Glomerular visceral epithelial cell (primary cell): ENCODE data around the gene U2AF2.

Experiments
- DNase-seq: peaks from one replicate; pipeline ENCODE4 v3.0.0-alpha.2; 2016; ENCODE audit errors: extremely low spot score

The U2AF2 gene

DNA sequence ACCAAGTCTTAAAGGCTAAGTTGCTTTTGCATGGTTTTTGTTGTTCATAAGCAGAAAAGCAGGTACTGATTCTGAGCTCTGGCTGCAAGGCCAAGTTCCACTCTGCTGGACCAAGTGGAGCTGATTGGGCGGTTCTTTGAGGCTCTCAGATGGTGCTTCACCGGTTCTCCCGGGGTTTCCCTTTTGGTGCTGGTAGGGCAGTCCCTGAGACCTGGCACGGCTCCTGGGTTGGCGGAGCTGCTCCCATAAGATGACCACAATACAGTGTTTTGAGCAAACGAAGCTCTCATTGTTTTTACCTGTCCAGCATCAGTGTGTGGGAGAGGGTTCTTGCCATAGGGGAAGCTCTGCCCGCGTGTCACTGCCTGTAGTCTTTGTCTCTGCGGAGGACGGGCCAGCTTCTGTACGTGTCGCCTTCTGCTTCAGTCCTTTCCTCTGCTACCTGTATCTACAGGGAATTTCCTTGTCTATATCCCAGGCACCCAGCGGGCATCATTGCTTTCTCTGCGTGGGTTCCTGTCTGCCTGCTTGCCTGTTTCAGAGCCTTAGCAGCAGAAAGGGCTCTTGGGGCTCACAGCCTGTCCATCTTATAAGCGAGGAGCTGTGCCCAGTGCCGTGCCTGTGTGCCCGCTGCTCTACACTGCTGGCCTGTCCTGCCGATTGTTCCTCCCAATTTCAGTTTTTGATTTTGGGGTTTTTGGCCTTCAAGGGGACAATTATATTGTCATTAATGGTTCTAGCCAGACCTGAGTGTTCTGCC, 2.3 kb downstream of the U2AF2 start:
- no peak for DNase-seq

- no peak for DNase-seq
Measured at GRCh38 chr19:55658846-55659459, 4.1 kb downstream of the U2AF2 start.

DNA sequence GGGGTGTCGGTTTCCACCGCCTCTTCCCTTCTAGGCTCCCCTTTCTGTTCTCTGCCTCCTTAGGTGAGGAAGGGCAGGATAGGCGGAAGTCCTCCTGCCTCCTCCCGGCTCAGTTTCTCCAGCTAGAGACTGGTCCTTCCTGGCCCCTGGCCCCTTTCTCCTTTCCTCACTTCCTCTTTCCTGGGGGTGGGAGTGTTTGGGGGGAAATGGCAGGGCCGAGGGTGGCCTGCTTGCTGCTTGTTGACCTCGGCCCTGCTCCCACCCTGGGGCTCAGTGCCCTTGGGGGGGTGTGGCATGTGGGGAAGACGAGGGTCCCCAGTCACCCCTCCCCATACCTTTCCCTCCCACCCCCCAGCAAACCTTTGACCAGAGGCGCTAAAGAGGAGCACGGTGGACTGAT, 5.0 kb downstream of the U2AF2 start:
- no peak for DNase-seq

GRCh38 chr19:55660404-55660803, 5.6 kb downstream of the U2AF2 start:
- no peak for DNase-seq

DNA sequence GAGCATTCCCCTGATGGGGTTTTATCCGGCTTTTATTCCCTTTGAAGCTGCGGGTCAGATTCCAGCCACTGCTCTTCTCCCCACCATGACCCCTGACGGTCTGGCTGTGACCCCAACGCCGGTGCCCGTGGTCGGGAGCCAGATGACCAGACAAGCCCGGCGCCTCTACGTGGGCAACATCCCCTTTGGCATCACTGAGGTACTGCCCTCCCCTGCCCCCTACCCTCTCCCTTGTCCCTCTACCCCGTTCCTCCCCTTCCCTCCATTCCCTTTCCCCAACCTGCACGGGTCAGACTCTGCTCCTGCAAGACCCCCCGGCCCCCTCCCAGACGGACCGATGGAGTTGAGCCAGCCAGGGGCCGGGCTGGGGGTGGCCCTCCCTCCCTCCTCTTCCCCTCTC, 6.2 kb downstream of the U2AF2 start:
- no peak for DNase-seq

- no peak for DNase-seq
Measured at GRCh38 chr19:55661826-55662225, 7.0 kb downstream of the U2AF2 start.

DNA sequence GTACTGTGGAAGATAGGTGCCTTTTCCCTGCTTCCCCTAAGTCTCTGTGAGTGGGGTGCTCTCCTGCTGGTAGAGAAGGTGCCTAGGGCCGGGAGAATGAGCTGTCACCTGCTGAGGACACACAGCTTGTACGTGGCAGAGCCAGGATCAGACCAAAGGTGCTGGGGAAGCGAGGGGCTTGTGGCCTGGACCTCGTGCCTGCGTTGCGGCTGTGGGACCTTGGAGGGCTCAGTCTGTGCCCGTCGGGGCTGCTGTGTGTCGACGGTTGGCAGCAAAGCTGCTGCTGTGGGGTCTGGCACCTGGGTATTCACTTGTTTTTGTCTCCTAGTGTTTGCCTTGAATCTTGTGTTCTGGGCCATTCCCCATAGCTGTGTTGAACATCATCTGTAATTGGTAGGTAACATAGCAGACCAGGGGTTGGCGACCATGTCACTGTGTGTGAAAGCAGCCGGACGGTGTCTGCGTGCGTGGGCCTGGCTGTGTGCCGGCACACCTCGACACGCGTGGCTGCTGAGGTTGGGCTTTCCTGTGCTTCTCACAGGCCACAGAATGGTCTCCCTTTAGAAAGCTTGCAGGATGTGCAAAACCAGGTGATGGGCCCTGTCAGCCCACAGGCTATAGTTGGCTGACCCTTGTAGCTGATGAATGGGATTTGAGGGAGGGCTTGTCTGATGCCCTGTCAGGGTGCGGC, 9.2 kb downstream of the U2AF2 start:
- no peak for DNase-seq

DNA sequence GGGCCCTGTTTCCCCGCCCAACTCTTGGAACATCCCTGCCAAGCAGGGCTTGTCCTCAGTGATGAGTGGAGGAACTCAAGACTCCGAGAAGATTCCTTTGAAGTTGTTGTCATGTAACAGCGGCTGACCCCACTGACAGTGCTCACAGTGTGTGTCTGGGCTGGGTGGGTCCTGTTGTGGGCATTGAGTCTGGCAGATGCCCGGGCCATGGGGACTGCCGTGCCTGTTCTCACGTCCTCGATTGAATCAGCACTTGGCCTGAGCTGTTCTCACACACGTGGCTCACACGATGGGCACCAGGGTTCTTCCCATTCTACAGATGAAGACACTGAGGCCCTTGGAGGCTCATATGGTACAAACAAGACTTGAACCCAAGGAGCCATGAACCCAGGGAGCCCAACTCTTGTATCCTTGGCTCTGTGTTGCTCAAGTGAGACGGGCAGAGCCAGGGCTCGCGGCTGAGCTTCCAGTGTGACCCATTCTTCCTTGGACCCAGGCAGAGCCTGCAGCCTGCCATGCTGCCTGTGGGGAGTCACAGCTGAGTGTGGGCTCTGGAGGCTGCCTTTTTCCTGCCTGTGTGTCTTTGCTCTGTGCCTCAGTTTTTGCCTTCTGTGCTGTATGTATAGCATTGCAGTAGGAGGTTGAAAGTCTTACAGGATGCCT, 11.6 kb downstream of the U2AF2 start:
- no peak for DNase-seq

GRCh38 chr19:55667006-55667381, 12.2 kb downstream of the U2AF2 start:
- DNase-seq, result no peak

- no peak for DNase-seq
Measured at GRCh38 chr19:55667511-55667910, 12.7 kb downstream of the U2AF2 start.

DNA sequence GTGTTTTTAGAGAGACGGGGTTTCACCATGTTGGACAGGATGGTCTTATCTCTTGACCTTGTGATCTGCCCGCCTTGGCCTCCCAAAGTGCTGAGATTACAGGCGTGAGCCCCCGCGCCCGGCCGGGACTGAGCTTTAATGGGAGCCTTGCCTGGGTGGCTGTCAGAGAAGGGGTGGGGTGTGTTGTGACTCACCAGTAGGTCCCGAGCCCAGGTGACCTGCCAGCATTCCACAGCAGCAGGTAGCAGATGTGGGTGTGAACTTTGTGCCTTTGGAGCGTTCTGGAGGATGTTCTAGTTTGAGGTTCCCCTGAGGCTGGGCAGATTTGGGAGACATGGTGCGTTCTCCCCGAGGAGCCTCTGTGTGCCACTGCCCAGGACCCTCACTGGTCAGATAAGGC, 13.1 kb downstream of the U2AF2 start:
- DNase-seq, result no peak

DNA sequence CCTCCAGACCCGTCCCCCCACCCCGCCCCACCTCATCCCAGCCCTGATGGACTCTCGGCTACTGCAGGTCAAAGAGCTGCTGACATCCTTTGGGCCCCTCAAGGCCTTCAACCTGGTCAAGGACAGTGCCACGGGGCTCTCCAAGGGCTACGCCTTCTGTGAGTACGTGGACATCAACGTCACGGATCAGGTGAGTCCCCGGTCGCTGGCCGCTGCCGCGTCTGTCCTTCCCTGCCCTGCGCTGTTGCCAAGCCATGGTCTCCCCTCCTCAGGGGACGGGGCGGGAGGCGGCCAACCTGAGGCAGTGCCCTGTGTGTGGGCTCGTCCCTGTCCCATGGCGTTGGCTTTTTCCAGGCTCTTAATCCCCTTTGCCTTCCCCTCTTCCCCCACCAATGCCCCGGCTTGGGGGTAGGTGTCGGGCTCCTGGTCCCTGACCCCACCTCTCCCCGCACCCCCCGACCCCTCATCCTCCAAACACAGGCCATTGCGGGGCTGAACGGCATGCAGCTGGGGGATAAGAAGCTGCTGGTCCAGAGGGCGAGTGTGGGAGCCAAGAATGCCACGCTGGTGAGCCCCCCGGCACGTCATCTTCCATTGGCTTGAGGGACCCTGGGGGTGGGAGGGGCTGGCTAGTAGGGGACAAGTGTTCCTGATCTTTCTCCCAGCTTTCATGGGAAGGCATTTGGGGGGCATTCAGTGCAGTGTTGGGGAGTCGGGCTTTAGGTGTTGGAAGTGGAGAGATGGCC, 13.9 kb downstream of the U2AF2 start:
- no peak for DNase-seq

- DNase-seq, result no peak
Measured at GRCh38 chr19:55669418-55670279, 14.8 kb downstream of the U2AF2 start.

DNA sequence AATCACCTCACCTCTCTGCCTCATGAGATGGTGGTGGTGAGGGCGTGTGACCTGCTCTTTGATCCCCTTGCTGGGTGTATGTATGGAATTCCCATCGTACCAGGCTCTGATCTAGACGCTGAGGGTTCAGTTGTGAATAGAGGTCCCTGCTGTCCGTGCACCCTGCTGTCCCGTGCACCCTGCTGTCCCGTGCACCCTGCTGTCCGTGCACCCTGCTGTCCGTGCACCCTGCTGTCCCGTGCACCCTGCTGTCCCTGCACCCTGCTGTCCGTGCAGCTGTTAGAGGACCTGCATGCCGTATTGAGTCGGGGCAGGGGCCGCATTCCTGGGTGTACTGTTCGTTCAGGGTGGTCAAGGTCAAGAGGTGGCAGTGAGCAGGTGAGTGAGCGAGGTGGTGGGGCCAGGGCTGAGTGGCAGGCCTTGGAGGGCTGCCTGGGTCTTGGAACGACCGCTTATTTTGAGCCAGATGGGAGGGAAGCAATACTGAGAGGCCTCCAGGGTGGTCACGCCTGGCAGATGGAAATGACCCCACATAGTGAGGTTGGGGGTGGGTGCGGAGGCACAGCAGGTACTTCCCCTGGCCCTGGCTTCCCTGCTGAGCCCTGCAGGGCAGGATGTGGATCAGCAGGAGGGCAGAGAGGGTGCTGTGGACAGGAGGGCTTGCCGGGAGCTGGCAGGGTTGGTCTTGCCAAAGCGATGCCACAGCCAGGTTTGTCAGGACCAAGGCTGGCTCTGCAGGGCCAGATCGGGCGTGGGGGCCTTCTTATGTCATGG, 15.6 kb downstream of the U2AF2 start:
- DNase-seq, result no peak

- no peak for DNase-seq
Measured at GRCh38 chr19:55671054-55671378, 16.2 kb downstream of the U2AF2 start.

DNA sequence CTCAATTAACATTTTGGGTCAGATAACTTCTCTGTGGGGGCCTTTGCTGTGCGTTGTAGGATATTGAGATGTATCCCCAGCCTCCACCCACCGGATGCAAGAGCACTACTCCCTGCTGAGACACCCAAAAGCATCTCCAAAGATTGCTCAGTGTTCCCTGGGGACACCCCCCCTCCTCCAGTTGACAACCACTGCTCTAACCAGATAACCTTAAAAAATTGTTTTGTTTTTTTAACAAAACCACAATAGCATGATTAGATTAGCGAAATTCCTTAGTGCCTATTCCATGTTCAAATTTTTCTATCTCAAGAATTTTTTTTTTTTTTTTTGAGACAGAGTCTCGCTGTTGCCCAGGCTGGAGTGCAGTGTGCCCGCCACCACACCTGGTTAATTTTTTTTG, 17.6 kb downstream of the U2AF2 start:
- no peak for DNase-seq

DNA sequence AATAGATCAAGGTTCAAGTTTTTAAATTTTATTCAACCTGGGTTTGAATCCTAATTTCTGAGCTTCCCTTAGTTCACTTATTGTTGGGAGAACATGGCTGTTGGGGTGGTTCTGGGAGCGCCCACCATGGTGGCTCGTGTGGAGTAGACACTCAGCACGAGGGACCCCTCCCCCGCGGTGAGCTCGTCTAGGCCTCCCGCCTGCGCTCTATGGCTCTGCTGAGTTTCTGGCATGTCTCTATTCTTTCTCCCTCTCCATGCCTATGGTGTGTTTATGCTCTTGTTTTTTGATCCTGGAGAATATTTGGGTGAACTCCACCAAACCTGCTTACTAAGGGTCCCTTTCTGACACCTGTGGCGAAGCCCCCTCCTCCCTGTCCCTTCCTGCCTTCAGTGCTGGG, 18.6 kb downstream of the U2AF2 start:
- no peak for DNase-seq

DNA sequence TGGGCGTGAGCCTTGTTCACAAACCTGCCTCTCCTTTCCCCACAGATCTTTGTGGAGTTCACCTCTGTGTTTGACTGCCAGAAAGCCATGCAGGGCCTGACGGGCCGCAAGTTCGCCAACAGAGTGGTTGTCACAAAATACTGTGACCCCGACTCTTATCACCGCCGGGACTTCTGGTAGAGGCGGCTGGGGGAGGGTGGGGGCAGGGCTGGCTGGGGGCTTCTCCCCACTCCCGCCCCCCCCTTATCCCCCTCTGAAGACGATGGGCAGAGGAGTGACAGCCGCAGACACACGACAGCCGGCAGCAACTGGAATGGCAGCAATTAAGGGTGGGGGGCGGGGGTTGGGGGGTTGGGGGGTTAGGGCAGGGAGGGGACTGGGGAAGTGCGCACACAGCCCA, 19.1 kb downstream of the U2AF2 start:
- no peak for DNase-seq

DNA sequence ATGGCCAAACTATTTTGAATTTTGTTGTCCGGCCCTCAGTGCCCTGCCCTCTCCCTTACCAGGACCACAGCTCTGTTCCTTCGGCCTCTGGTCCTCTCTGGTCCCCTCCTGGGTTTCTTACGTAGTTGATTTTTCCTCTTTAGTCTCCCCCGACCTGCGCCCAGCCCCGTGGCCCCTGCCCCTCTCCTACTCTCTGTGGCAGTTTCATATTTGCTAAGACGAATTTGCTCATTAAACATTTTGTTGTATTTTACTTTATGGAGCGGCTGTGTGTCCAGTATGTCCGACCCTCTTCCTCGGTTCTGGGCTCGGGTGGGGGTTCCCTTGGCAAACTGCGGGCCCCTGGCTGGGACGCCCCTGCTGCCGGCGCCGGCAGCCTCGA, 19.6 kb downstream of the U2AF2 start:
- no peak for DNase-seq
